ENCODE measurements around the gene XBP1. TPM values are rescaled to one million over a fixed set of nuclear protein-coding genes. Genes with fewer than 3 reads are reported as not detected.
A peak's percentile ranks its signal among the peaks of the same experiment; 100 is the strongest.

XBP1 gene
- total and polyA plus RNA-seq, 4 donors = 303 to 705 (median 605) TPM

GRCh38 chr22:28774378-28774777, 26.0 kb downstream of the XBP1 start (continued):
- TF ChIP-seq, protein P1, sequence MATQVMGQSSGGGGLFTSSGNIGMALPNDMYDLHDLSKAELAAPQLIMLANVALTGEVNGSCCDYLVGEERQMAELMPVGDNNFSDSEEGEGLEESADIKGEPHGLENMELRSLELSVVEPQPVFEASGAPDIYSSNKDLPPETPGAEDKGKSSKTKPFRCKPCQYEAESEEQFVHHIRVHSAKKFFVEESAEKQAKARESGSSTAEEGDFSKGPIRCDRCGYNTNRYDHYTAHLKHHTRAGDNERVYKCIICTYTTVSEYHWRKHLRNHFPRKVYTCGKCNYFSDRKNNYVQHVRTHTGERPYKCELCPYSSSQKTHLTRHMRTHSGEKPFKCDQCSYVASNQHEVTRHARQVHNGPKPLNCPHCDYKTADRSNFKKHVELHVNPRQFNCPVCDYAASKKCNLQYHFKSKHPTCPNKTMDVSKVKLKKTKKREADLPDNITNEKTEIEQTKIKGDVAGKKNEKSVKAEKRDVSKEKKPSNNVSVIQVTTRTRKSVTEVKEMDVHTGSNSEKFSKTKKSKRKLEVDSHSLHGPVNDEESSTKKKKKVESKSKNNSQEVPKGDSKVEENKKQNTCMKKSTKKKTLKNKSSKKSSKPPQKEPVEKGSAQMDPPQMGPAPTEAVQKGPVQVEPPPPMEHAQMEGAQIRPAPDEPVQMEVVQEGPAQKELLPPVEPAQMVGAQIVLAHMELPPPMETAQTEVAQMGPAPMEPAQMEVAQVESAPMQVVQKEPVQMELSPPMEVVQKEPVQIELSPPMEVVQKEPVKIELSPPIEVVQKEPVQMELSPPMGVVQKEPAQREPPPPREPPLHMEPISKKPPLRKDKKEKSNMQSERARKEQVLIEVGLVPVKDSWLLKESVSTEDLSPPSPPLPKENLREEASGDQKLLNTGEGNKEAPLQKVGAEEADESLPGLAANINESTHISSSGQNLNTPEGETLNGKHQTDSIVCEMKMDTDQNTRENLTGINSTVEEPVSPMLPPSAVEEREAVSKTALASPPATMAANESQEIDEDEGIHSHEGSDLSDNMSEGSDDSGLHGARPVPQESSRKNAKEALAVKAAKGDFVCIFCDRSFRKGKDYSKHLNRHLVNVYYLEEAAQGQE (IDR thresholded peaks at IDR 0.05) = no peak
- TF ChIP-seq TAF1 (conservative IDR thresholded peaks at IDR 0.05) (no peak), RXRA (IDR thresholded peaks at IDR 0.05) (no peak)

DNA sequence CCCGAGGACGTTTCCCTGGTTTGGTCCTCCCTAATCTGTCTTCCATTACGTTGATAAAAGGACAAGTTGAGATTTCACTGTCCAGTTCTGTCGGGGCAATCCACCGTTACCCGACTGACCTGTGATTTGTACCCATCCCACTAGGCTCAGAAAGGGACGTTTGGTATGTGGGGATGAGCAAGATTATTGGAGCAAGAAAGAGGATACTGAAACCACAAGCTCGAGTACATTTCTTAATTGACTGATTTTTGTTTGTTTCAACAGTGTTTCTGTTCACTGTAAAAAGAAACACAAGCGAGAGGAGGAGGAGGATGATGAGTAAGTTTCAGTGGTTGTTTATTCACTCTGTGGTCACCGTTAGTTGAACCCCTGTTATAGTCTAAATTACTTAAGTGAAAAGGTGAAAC, 26.9 kb downstream of the XBP1 start:
- H3K27ac ChIP-seq (ENCODE audit: low read depth in 1 of 2, low read length in 2 of 2) = peak overlapping the region; percentile 90 to 100
- no peaks in the 10 kb centered on the region for H3K27me3 ChIP-seq (ENCODE audit: control insufficient read depth in 4 of 4, insufficient read depth in 4 of 4, low read length in 3 of 4)
- H3K4me3 ChIP-seq (ENCODE audit: low read depth in 1 of 3, low read length in 3 of 3) = peak overlapping the region; percentile 75 to 97 (median 85)
- no peak for DNase-seq (ENCODE audit: low spot score)
- no peaks in the 10 kb centered on the region for H3K9me3 ChIP-seq (ENCODE audit: control insufficient read depth in 4 of 4, low read length in 3 of 4)
- H3K9ac ChIP-seq (ENCODE audit: low read depth in 1 of 2, low read length in 2 of 2) = peak overlapping the region; percentile 84 to 94
- TF ChIP-seq SP1 (IDR thresholded peaks at IDR 0.05) (no peak), HNF4A (conservative IDR thresholded peaks at IDR 0.05) (peak in 1 of 2 donors; percentile 14), HNF4G (IDR thresholded peaks at IDR 0.05) (no peak), CTCF (IDR thresholded peaks at IDR 0.05; ENCODE audit: low read depth, low read length, missing input control) (no peak), FOXA1 (IDR thresholded peaks at IDR 0.05) (no peak), YY1 (IDR thresholded peaks at IDR 0.05) (peak; percentile 81), JUND (IDR thresholded peaks at IDR 0.05) (no peak), TAF1 (conservative IDR thresholded peaks at IDR 0.05) (no peak), RXRA (IDR thresholded peaks at IDR 0.05) (peak in 1 of 2 donors; percentile 12), EGR1 (IDR thresholded peaks at IDR 0.05; ENCODE audit: low read depth in 2 of 2) (no peak), RAD21 (IDR thresholded peaks at IDR 0.05) (no peak), NR2F2 (IDR thresholded peaks at IDR 0.05) (no peak), GABPA (IDR thresholded peaks at IDR 0.05 in 1 of 2, conservative IDR thresholded peaks at IDR 0.05 in 1 of 2) (no peak)
- TF ChIP-seq, protein P1 (IDR thresholded peaks at IDR 0.05) = peak; percentile 54
- H3K36me3 ChIP-seq (ENCODE audit: control insufficient read depth in 4 of 4, insufficient read depth in 3 of 4, low read depth in 1 of 4, low read length in 3 of 4) = peaks cover 2 to 12% (median 5%) of the 10 kb centered on the region in 4 donors
- under 1% methylated on average over 10 of the region's 10 CpGs for WGBS
- peaks cover 2 to 20% (median 7%) of the 10 kb centered on the region in 4 donors for H3K4me1 ChIP-seq (ENCODE audit: control insufficient read depth in 4 of 4, insufficient read depth in 4 of 4, low read length in 3 of 4)
